WI38 (cell line): ENCODE measurements around the gene TPI1.
A peak's percentile ranks its signal among the peaks of the same experiment; 100 is the strongest.

Experiments
- H3K4me3 ChIP-seq: 2 replicates; pipeline ENCODE4 v1.5.1; 2011; ENCODE audit warnings: low read depth, mild to moderate bottlenecking, control low read depth, low read length
- TF ChIP-seq, protein P1 (sequence below): IDR thresholded peaks from 2 replicates; pipeline ENCODE4 v1.5.1; 2012; ENCODE audit warnings: low read depth, mild to moderate bottlenecking, control low read depth, low read length

Gene TPI1

DNA sequence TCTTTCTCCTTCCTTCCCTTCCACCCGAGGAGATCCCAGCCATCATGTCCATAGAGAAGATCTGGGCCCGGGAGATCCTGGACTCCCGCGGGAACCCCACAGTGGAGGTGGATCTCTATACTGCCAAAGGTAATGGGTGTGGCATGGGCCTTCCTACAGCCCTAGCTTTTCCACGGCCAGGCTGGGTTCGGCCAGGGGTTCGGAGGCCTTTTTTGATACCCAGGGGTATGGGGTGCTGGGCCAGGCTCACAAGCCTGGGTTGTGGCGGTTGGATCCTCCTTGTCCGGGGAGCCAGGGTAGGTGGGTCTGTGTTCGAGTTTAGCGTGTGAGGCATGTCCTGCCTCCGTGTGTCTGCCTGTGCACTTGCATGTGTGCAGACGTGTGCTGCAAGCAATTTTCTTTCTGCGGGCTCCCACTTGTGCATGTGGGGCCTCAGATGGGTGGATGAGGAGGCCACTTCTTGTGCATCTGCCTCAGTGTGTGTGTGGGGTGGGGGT is 48.5 kb downstream of the TPI1 start:
- peak overlapping the region; percentile 78; the same call in 1 of the 2 replicates for H3K4me3 ChIP-seq
- TF ChIP-seq, protein P1, sequence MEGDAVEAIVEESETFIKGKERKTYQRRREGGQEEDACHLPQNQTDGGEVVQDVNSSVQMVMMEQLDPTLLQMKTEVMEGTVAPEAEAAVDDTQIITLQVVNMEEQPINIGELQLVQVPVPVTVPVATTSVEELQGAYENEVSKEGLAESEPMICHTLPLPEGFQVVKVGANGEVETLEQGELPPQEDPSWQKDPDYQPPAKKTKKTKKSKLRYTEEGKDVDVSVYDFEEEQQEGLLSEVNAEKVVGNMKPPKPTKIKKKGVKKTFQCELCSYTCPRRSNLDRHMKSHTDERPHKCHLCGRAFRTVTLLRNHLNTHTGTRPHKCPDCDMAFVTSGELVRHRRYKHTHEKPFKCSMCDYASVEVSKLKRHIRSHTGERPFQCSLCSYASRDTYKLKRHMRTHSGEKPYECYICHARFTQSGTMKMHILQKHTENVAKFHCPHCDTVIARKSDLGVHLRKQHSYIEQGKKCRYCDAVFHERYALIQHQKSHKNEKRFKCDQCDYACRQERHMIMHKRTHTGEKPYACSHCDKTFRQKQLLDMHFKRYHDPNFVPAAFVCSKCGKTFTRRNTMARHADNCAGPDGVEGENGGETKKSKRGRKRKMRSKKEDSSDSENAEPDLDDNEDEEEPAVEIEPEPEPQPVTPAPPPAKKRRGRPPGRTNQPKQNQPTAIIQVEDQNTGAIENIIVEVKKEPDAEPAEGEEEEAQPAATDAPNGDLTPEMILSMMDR: no peak

DNA sequence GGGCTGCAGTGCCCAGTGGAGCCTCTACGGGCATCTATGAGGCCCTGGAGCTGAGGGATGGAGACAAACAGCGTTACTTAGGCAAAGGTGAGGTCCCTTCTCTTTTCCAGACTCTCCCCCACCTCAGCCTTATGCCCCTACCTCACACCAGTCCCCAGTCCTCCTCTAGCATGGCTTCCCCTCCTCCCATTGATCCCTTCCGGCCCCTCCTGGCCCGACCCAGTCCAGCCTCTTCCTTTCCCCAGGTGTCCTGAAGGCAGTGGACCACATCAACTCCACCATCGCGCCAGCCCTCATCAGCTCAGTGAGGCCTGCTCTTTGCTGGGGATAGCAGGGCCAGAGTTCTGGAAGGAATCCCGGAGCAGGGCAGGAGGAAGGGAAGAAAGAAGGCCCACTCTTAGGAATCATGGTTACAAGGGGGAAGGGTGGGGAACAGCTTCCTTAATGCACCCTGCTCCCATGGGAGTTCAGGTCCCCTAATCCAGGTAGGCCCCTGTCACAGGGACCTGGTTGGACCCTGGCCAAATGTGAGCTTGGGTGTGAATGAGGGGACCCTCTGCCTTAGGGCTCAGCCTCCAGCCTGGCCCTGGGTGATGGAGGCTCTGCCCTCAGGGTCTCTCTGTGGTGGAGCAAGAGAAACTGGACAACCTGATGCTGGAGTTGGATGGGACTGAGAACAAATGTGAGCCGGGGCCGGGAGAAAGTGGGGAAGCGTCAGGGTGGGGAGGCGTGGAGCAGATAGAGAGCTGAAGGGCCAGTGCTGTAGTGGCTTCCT is 49.3 kb downstream of the TPI1 start:
- TF ChIP-seq, protein P1: no peak
- H3K4me3 ChIP-seq: no peak overlapping the region

DNA sequence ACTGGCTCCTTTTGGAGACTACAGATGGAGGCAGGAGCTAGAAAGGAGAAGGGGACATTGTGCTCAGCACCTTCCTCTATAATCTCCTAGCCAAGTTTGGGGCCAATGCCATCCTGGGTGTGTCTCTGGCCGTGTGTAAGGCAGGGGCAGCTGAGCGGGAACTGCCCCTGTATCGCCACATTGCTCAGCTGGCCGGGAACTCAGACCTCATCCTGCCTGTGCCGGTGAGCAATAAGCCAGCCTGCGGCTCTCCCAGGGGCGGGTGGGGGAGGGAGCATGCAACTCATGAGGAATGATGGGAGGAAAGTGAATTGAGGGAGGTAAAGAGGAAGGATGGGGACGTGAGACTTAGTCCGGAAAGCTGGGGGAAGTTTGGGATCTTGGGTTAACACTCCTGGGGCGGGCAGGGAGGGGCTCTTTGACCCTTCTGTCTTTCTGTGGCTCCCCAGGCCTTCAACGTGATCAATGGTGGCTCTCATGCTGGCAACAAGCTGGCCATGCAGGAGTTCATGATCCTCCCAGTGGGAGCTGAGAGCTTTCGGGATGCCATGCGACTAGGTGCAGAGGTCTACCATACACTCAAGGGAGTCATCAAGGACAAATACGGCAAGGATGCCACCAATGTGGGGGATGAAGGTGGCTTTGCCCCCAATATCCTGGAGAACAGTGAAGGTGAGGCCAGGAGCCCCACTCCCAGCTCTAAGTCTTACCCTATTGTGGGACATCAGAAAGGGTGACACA is 50.3 kb downstream of the TPI1 start:
- TF ChIP-seq, protein P1: no peak
- no peak overlapping the region for H3K4me3 ChIP-seq

DNA sequence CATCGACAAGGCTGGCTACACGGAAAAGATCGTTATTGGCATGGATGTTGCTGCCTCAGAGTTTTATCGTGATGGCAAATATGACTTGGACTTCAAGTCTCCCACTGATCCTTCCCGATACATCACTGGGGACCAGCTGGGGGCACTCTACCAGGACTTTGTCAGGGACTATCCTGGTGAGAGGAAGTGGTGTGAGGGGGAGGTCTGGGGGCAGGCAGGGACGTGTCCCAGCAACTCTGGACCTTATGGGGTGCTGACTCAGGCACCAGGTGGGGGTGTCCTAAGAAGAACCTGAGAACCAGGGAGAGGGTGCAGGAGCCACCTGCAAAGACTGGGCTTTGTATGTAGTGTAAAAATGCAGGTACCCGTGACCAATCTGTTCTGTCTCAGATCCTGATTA is 52.3 kb downstream of the TPI1 start:
- TF ChIP-seq, protein P1: no peak
- H3K4me3 ChIP-seq: no peak overlapping the region
